Mesothelial cell of epicardium (in vitro differentiated cells): ENCODE results near the gene EDNRA. TPM values are rescaled to one million over a fixed set of nuclear protein-coding genes. Genes with fewer than 3 reads are reported as not detected.

Experiments used
- DNase-seq, 2 experiments: peaks; one replicate each; pipeline ENCODE4 v3.0.0; 2021; ENCODE audit warnings: low spot score in 2 of 2; ENCODE audit not compliant: unreplicated experiment in 2 of 2
- H3K27ac Mint-ChIP-seq: 2 replicates; pipeline ENCODE4 v1.8.0; 2021; ENCODE audit warnings: mixed read lengths
- H3K27me3 Mint-ChIP-seq: 2 replicates; pipeline ENCODE4 v1.8.0; 2021; ENCODE audit warnings: low read depth, mixed read lengths
- H3K36me3 Mint-ChIP-seq: 2 replicates; pipeline ENCODE4 v1.8.0; 2021; ENCODE audit warnings: mixed read lengths
- H3K4me1 Mint-ChIP-seq: 2 replicates; pipeline ENCODE4 v1.8.0; 2021; ENCODE audit warnings: mixed read lengths
- H3K4me3 Mint-ChIP-seq: 2 replicates; pipeline ENCODE4 v1.8.0; 2021; ENCODE audit warnings: mild to moderate bottlenecking, moderate library complexity, mixed read lengths
- H3K9me3 Mint-ChIP-seq: 2 replicates; pipeline ENCODE4 v1.8.0; 2021; ENCODE audit warnings: mixed read lengths
- total RNA-seq: library from RNA; stranded (reverse); gene quantifications from 3 replicates; pipeline ENCODE4 v1.2.1, GENCODE V29; 2021
- TF ChIP-seq, protein P1 (sequence below): fragments of 200-600 bp; sonication (generic); IDR thresholded peaks from one replicate; pipeline ENCODE4 v1.5.0; 2021; ENCODE audit warnings: antibody characterized with exemption; ENCODE audit not compliant: unreplicated experiment

Gene EDNRA
- total RNA-seq, 1 donor from 2014 or later: 140 TPM

DNA sequence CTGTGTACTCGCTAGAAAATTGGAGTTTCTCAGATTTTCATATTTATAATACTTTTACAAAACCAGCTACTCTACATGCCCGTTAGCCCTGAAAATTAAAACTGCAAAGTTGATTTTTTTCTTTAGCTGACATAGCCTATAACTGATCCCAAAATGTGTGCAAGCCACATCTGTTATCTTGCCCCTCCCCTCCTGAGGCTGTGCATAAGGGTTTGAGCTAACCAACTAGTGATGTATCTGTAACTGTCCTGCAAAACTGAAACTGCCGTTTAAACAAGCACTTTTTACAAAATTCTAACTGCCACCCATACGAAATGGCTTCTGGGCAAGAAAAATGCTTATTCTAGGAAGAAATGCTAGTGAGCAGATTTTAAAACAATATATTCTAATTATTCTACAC is 59.1 kb downstream of the EDNRA start:
- Mint-ChIP-seq H3K4me3 (no peak overlapping the region), H3K27ac (peak overlapping the region; percentile 41), H3K4me1 (peaks cover 27% of the 10 kb centered on the region), H3K27me3 (no peaks in the 10 kb centered on the region), H3K36me3 (peaks cover 52% of the 10 kb centered on the region), H3K9me3 (no peaks in the 10 kb centered on the region)
- TF ChIP-seq, protein P1, sequence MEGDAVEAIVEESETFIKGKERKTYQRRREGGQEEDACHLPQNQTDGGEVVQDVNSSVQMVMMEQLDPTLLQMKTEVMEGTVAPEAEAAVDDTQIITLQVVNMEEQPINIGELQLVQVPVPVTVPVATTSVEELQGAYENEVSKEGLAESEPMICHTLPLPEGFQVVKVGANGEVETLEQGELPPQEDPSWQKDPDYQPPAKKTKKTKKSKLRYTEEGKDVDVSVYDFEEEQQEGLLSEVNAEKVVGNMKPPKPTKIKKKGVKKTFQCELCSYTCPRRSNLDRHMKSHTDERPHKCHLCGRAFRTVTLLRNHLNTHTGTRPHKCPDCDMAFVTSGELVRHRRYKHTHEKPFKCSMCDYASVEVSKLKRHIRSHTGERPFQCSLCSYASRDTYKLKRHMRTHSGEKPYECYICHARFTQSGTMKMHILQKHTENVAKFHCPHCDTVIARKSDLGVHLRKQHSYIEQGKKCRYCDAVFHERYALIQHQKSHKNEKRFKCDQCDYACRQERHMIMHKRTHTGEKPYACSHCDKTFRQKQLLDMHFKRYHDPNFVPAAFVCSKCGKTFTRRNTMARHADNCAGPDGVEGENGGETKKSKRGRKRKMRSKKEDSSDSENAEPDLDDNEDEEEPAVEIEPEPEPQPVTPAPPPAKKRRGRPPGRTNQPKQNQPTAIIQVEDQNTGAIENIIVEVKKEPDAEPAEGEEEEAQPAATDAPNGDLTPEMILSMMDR: no peak
- no peak for DNase-seq

DNA sequence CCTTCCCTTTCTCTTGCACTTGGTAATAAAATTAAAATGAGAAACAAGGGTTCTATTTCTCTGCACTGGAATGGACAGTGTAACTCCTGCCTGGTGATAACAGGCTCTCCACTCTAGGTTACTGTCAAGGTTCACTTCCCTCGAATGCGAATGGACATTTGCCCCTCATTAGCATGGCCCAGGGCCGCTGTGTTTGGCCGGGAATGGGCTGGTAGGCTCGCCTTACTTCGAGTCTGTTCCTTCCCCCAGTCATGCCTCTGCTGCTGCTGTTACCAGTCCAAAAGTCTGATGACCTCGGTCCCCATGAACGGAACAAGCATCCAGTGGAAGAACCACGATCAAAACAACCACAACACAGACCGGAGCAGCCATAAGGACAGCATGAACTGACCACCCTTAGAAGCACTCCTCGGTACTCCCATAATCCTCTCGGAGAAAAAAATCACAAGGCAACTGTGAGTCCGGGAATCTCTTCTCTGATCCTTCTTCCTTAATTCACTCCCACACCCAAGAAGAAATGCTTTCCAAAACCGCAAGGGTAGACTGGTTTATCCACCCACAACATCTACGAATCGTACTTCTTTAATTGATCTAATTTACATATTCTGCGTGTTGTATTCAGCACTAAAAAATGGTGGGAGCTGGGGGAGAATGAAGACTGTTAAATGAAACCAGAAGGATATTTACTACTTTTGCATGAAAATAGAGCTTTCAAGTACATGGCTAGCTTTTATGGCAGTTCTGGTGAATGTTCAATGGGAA is 61.5 kb downstream of the EDNRA start:
- Mint-ChIP-seq H3K27ac (peak overlapping the region; percentile 35), H3K27me3 (no peaks in the 10 kb centered on the region), H3K4me1 (peaks cover 18% of the 10 kb centered on the region), H3K9me3 (no peaks in the 10 kb centered on the region), H3K4me3 (no peak overlapping the region), H3K36me3 (peaks cover 62% of the 10 kb centered on the region)
- DNase-seq: no peak
- TF ChIP-seq, protein P1: no peak

DNA sequence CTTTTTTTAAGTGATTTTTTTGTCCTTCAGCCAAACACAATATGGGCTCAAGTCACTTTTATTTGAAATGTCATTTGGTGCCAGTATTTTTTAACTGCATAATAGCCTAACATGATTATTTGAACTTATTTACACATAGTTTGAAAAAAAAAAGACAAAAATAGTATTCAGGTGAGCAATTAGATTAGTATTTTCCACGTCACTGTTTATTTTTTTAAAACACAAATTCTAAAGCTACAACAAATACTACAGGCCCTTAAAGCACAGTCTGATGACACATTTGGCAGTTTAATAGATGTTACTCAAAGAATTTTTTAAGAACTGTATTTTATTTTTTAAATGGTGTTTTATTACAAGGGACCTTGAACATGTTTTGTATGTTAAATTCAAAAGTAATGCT is 62.1 kb downstream of the EDNRA start:
- TF ChIP-seq, protein P1: no peak
- no peak for DNase-seq
- H3K9me3 Mint-ChIP-seq: no peaks in the 10 kb centered on the region
- H3K4me1 Mint-ChIP-seq: peaks cover 24% of the 10 kb centered on the region
- H3K27me3 Mint-ChIP-seq: no peaks in the 10 kb centered on the region
- peak overlapping the region; percentile 35 for H3K27ac Mint-ChIP-seq
- peaks cover 64% of the 10 kb centered on the region for H3K36me3 Mint-ChIP-seq
- H3K4me3 Mint-ChIP-seq: no peak overlapping the region

DNA sequence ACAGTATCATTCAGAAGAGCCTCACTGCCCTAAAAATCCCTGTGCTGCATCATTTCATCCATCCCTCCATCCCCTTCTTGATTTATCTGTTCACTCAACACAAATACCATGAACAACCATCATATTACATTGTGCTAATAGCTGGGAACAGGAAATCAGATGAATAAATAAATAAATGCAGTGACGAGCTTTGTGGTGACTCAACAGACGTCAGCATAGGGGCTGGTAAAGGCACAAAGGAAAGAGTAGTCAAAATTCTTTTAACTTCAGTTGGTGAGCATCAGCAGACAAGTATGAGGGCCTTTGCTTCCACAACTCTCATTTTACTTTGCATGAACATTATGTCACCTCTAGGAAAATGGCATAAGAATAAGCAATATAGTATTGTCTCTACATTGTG is 65.5 kb downstream of the EDNRA start:
- DNase-seq: no peak
- Mint-ChIP-seq H3K36me3 (peaks cover 62% of the 10 kb centered on the region), H3K27ac (peak overlapping the region; percentile 5), H3K27me3 (no peaks in the 10 kb centered on the region), H3K9me3 (peaks cover 5% of the 10 kb centered on the region), H3K4me3 (no peak overlapping the region), H3K4me1 (peaks cover 20% of the 10 kb centered on the region)
- TF ChIP-seq, protein P1: no peak

DNA sequence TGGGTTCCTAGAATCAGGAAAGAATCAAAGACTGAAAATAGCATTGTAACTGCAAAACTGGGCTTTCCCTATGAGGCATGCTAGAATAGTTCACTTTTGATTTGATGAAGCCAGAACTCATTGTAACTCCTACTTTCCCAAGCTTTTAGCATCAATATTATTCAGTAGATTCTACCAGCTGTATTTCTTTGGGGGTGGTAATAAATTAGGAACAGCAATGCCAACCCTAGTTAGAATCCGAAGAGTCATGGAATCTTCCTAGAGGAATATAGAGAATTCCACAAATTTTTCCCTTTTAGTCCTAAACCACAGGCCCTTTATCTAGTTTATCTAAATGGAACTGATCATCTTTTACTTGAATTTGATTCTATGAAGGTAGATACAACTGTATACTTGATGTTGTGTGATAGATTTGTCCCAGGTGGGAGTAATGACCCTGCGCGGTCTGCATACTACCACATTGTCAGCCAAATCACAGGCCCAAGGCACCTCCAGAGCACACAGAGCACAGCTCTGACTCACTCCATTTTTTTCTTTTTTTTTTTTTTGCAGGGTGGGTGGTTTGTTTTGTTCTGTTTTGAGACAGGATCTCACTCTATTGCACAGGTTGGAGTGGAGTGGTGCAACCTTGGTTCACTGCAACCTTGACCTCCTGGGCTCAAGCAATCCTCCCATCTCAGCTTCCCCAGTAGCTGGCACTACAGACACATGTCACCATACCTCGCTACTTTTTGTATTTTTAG is 66.6 kb downstream of the EDNRA start:
- TF ChIP-seq, protein P1: no peak
- Mint-ChIP-seq H3K4me1 (peaks cover 20% of the 10 kb centered on the region), H3K9me3 (peaks cover 16% of the 10 kb centered on the region), H3K27ac (peak overlapping the region; percentile 20), H3K4me3 (no peak overlapping the region), H3K36me3 (peaks cover 66% of the 10 kb centered on the region), H3K27me3 (no peaks in the 10 kb centered on the region)
- no peak for DNase-seq
